IPS-NIHi7 (cell line): ENCODE measurements around the gene DOCK2.

ENCODE experiments used
- DNase-seq: peaks from one replicate; pipeline ENCODE4 v3.0.0; 2012; ENCODE audit warnings: mixed read lengths; ENCODE audit errors: extremely low spot score

Gene DOCK2

GRCh38 chr5:170055606-170056005 is 418.5 kb downstream of the DOCK2 start:
- no peak for DNase-seq

- DNase-seq = no peak
Observed at GRCh38 chr5:170056561-170057267, 419.6 kb downstream of the DOCK2 start.

GRCh38 chr5:170057311-170057710 is 420.2 kb downstream of the DOCK2 start:
- DNase-seq = no peak

GRCh38 chr5:170059221-170059620 is 422.1 kb downstream of the DOCK2 start:
- DNase-seq = no peak

GRCh38 chr5:170067152-170067551 is 430.1 kb downstream of the DOCK2 start:
- no peak for DNase-seq

- no peak for DNase-seq
Observed at GRCh38 chr5:170067574-170068170, 430.6 kb downstream of the DOCK2 start.

- DNase-seq = no peak
Observed at GRCh38 chr5:170069512-170069911, 432.4 kb downstream of the DOCK2 start.

GRCh38 chr5:170070556-170071412 is 433.7 kb downstream of the DOCK2 start:
- peak; percentile 87 for DNase-seq

- no peak for DNase-seq
Observed at GRCh38 chr5:170071748-170072147, 434.7 kb downstream of the DOCK2 start.

GRCh38 chr5:170075696-170076095 is 438.6 kb downstream of the DOCK2 start:
- no peak for DNase-seq

GRCh38 chr5:170076211-170076610 is 439.1 kb downstream of the DOCK2 start:
- no peak for DNase-seq

- DNase-seq = no peak
Observed at GRCh38 chr5:170076739-170077138, 439.7 kb downstream of the DOCK2 start.

- no peak for DNase-seq
Observed at GRCh38 chr5:170077526-170077925, 440.5 kb downstream of the DOCK2 start.

GRCh38 chr5:170078458-170078857 is 441.4 kb downstream of the DOCK2 start:
- no peak for DNase-seq

GRCh38 chr5:170078931-170079330 is 441.9 kb downstream of the DOCK2 start:
- no peak for DNase-seq

- DNase-seq = no peak
Observed at GRCh38 chr5:170080217-170080616, 443.1 kb downstream of the DOCK2 start.

- DNase-seq = no peak
Observed at GRCh38 chr5:170080786-170081445, 443.8 kb downstream of the DOCK2 start.

- DNase-seq = no peak
Observed at GRCh38 chr5:170081616-170082015, 444.5 kb downstream of the DOCK2 start.

- no peak for DNase-seq
Observed at GRCh38 chr5:170082701-170083100, 445.6 kb downstream of the DOCK2 start.

GRCh38 chr5:170087168-170087817 is 450.2 kb downstream of the DOCK2 start:
- no peak for DNase-seq

GRCh38 chr5:170092455-170093101 is 455.5 kb downstream of the DOCK2 start:
- no peak for DNase-seq
